ENCODE measurements around the gene NUBPL.

Gene NUBPL, protein sequence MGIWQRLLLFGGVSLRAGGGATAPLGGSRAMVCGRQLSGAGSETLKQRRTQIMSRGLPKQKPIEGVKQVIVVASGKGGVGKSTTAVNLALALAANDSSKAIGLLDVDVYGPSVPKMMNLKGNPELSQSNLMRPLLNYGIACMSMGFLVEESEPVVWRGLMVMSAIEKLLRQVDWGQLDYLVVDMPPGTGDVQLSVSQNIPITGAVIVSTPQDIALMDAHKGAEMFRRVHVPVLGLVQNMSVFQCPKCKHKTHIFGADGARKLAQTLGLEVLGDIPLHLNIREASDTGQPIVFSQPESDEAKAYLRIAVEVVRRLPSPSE

GRCh38 chr14:31561155-31561846, at the start of gene NUBPL:
Gene NUBPL (plus strand): TSS chr14:31561404. CDS start chr14:31561440, 36 bp downstream.
- TF ChIP-seq POLR2A (IDR thresholded peaks at IDR 0.05; ENCODE audit: extremely low read depth, insufficient read length) (peak; percentile 75), MAX (IDR thresholded peaks at IDR 0.05; ENCODE audit: low read depth, low read length) (peak; percentile 51; the same call in 1 of the 2 replicates), MYC (IDR thresholded peaks at IDR 0.05; ENCODE audit: low read depth, low read length) (peak; percentile 71), CTCF (IDR thresholded peaks at IDR 0.05; ENCODE audit: low read depth, low read length) (no peak)
- H3K4me3 ChIP-seq (ENCODE audit: low read depth, low read length), result peak within 1 kb of the TSS; percentile 87
- peak; percentile 95 for DNase-seq (ENCODE audit: low read depth)

DNA sequence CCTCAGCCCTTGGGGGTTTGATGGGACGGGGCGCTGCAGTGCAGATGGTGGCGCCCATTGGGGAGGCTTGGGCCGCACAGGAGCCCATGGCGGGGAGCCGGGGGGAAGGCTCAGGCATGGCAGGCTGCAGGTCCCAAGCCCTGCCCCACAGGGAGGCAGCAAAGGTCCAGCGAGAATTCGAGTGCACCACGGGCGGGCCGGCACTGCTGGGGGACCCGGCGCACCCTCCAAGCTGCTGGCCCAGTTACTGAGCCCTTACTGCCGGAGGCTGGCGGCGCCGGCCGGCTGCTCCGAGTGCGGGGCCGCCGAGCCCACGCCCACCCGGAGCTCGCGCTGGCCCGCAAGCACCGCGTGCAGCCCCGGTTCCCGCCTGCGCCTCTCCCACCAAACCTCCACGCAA, 34.1 kb upstream of the NUBPL start:
- H3K4me3 ChIP-seq (ENCODE audit: low read depth, low read length), result no peak overlapping the region
- DNase-seq (ENCODE audit: low read depth), result no peak
- TF ChIP-seq CTCF (IDR thresholded peaks at IDR 0.05; ENCODE audit: low read depth, low read length) (no peak), MYC (IDR thresholded peaks at IDR 0.05; ENCODE audit: low read depth, low read length) (no peak), POLR2A (IDR thresholded peaks at IDR 0.05; ENCODE audit: extremely low read depth, insufficient read length) (no peak), MAX (IDR thresholded peaks at IDR 0.05; ENCODE audit: low read depth, low read length) (no peak)

DNA sequence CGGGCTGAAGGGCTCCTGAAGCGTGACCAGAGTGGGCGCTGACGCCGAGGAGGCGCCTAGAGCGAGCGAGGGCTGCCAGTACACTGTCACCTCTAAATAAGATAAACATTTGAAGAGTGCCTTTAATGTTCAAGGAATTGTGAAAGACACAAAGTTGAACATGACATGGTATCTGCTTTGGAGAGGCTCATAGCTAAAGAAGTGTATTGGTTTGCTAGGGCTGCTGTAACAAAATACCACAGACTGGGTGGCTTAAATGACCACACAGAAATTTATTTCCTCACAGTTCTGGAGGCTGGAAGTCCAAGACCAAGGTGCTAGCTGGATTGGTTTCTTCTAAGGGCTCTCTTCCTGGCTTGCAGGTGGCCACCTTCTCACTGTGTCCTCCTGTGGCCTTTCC, 33.7 kb upstream of the NUBPL start:
- no peak for TF ChIP-seq POLR2A (IDR thresholded peaks at IDR 0.05; ENCODE audit: extremely low read depth, insufficient read length)
- no peak for TF ChIP-seq MAX (IDR thresholded peaks at IDR 0.05; ENCODE audit: low read depth, low read length)
- TF ChIP-seq CTCF (IDR thresholded peaks at IDR 0.05; ENCODE audit: low read depth, low read length), result no peak
- no peak for TF ChIP-seq MYC (IDR thresholded peaks at IDR 0.05; ENCODE audit: low read depth, low read length)
- no peak overlapping the region for H3K4me3 ChIP-seq (ENCODE audit: low read depth, low read length)
- DNase-seq (ENCODE audit: low read depth), result no peak

- TF ChIP-seq MAX (IDR thresholded peaks at IDR 0.05; ENCODE audit: low read depth, low read length), result no peak
- no peak for TF ChIP-seq CTCF (IDR thresholded peaks at IDR 0.05; ENCODE audit: low read depth, low read length)
- TF ChIP-seq MYC (IDR thresholded peaks at IDR 0.05; ENCODE audit: low read depth, low read length), result no peak
- TF ChIP-seq POLR2A (IDR thresholded peaks at IDR 0.05; ENCODE audit: extremely low read depth, insufficient read length), result no peak
- H3K4me3 ChIP-seq (ENCODE audit: low read depth, low read length), result no peak overlapping the region
- DNase-seq (ENCODE audit: low read depth), result no peak
Measured at GRCh38 chr14:31529053-31529452, 32.2 kb upstream of the NUBPL start.

DNA sequence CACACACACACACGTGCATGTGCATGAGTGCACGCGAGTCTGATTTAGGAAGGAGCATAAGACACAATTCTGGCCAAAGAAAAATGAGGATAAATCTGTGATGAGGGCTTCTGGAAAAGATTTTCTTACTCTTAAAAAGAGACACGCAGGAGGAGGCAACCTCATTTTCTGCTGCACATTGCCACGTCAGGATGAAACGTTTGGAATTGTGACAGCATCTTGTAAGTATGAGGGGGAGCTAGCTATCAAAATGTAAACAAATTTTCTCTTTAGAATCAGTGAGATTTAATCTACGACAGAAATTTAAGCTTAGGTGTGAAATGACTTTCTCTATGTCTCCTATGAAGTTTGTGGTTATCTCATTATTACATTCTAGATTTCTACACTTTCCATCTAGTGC, 31.1 kb upstream of the NUBPL start:
- no peak overlapping the region for H3K4me3 ChIP-seq (ENCODE audit: low read depth, low read length)
- TF ChIP-seq CTCF (IDR thresholded peaks at IDR 0.05; ENCODE audit: low read depth, low read length) (no peak), POLR2A (IDR thresholded peaks at IDR 0.05; ENCODE audit: extremely low read depth, insufficient read length) (no peak), MAX (IDR thresholded peaks at IDR 0.05; ENCODE audit: low read depth, low read length) (no peak), MYC (IDR thresholded peaks at IDR 0.05; ENCODE audit: low read depth, low read length) (no peak)
- DNase-seq (ENCODE audit: low read depth), result peak; percentile 12
